ENCODE results near the gene TMCC2.

Gene TMCC2

GRCh38 chr1:205285381-205286101, 57.8 kb downstream of the TMCC2 start:
- Histone ChIP-seq H3K27ac (ENCODE audit: poor library complexity, severe bottlenecking) (peak overlapping the region; percentile 92), H3K4me1 (ENCODE audit: insufficient read depth, poor library complexity, severe bottlenecking) (peaks cover 23% of the 10 kb centered on the region)

GRCh38 chr1:205286335-205286950, 58.7 kb downstream of the TMCC2 start:
- H3K4me1 ChIP-seq (ENCODE audit: insufficient read depth, poor library complexity, severe bottlenecking), result peaks cover 23% of the 10 kb centered on the region
- no peaks in the 10 kb centered on the region for H3K9me3 ChIP-seq (ENCODE audit: severe bottlenecking)
- no peak for TF ChIP-seq CTCF (IDR thresholded peaks at IDR 0.05; ENCODE audit: poor library complexity, severe bottlenecking)
- no peak for DNase-seq (ENCODE audit: low spot score)
- H3K27me3 ChIP-seq (ENCODE audit: insufficient read depth, poor library complexity, severe bottlenecking), result no peaks in the 10 kb centered on the region
- no peaks in the 10 kb centered on the region for H3K36me3 ChIP-seq (ENCODE audit: low read depth)
- no peak for ATAC-seq (ENCODE audit: low read depth)
- no peak overlapping the region for H3K4me3 ChIP-seq (ENCODE audit: severe bottlenecking)
- H3K27ac ChIP-seq (ENCODE audit: poor library complexity, severe bottlenecking), result peak overlapping the region; percentile 92

More at GRCh38 chr1:205285381-205286101, 57.8 kb downstream of the TMCC2 start:
- Histone ChIP-seq H3K36me3 (ENCODE audit: low read depth) (no peaks in the 10 kb centered on the region), H3K9me3 (ENCODE audit: severe bottlenecking) (no peaks in the 10 kb centered on the region), H3K27me3 (ENCODE audit: insufficient read depth, poor library complexity, severe bottlenecking) (no peaks in the 10 kb centered on the region), H3K4me3 (ENCODE audit: severe bottlenecking) (no peak overlapping the region)
- no peak for TF ChIP-seq CTCF (IDR thresholded peaks at IDR 0.05; ENCODE audit: poor library complexity, severe bottlenecking)
- ATAC-seq (ENCODE audit: low read depth) (no peak), DNase-seq (ENCODE audit: low spot score) (no peak)

- no peaks in the 10 kb centered on the region for H3K36me3 ChIP-seq (ENCODE audit: low read depth)
- H3K9me3 ChIP-seq (ENCODE audit: severe bottlenecking), result no peaks in the 10 kb centered on the region
- no peaks in the 10 kb centered on the region for H3K27me3 ChIP-seq (ENCODE audit: insufficient read depth, poor library complexity, severe bottlenecking)
- DNase-seq (ENCODE audit: low spot score) (no peak), ATAC-seq (ENCODE audit: low read depth) (no peak)
- no peak for TF ChIP-seq CTCF (IDR thresholded peaks at IDR 0.05; ENCODE audit: poor library complexity, severe bottlenecking)
- H3K4me3 ChIP-seq (ENCODE audit: severe bottlenecking), result no peak overlapping the region
- H3K4me1 ChIP-seq (ENCODE audit: insufficient read depth, poor library complexity, severe bottlenecking), result peaks cover 23% of the 10 kb centered on the region
- H3K27ac ChIP-seq (ENCODE audit: poor library complexity, severe bottlenecking), result peak overlapping the region; percentile 92
These were observed 59.3 kb downstream of the TMCC2 start for GRCh38 chr1:205287076-205287475.

GRCh38 chr1:205287767-205288559, 60.2 kb downstream of the TMCC2 start:
- peak overlapping the region; percentile 92 for H3K27ac ChIP-seq (ENCODE audit: poor library complexity, severe bottlenecking)
- H3K4me1 ChIP-seq (ENCODE audit: insufficient read depth, poor library complexity, severe bottlenecking), result peaks cover 23% of the 10 kb centered on the region
- H3K27me3 ChIP-seq (ENCODE audit: insufficient read depth, poor library complexity, severe bottlenecking), result no peaks in the 10 kb centered on the region
- H3K36me3 ChIP-seq (ENCODE audit: low read depth), result no peaks in the 10 kb centered on the region
- DNase-seq (ENCODE audit: low spot score) (no peak), ATAC-seq (ENCODE audit: low read depth) (no peak)
- no peaks in the 10 kb centered on the region for H3K9me3 ChIP-seq (ENCODE audit: severe bottlenecking)
- H3K4me3 ChIP-seq (ENCODE audit: severe bottlenecking), result no peak overlapping the region
- TF ChIP-seq CTCF (IDR thresholded peaks at IDR 0.05; ENCODE audit: poor library complexity, severe bottlenecking), result no peak

Measured in RWPE2 (cell line).